ENCODE results near the gene PGLYRP2.

PGLYRP2 gene

DNA sequence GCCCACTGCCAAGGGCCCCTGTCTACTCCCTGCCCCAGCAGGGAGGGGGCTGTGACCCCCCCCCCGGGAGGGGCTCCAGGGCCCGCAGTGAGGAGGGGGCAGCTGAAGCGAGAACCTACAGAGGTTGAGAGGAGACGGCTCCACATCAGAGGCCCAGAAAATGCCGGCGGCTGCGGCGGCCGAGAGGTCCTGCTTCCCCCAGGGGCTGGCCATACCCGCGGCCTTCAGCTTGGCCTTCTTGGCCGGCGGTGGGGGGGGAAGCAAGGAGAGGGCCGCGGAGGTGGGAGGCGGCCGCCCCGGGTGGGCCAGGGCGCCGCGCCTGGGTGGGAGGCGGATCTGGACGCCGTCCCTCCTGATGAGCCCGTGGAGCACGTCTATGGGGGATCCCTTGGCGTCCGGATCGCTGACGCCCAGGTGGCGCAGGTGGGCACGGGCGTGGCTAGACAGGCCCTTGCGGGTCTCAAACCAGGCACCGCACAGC, 51.3 kb downstream of the PGLYRP2 start:
- no peak for DNase-seq (ENCODE audit: low read depth)
- no peak overlapping the region for H3K4me3 ChIP-seq (ENCODE audit: low read depth, low read length)
- TF ChIP-seq, protein P1, sequence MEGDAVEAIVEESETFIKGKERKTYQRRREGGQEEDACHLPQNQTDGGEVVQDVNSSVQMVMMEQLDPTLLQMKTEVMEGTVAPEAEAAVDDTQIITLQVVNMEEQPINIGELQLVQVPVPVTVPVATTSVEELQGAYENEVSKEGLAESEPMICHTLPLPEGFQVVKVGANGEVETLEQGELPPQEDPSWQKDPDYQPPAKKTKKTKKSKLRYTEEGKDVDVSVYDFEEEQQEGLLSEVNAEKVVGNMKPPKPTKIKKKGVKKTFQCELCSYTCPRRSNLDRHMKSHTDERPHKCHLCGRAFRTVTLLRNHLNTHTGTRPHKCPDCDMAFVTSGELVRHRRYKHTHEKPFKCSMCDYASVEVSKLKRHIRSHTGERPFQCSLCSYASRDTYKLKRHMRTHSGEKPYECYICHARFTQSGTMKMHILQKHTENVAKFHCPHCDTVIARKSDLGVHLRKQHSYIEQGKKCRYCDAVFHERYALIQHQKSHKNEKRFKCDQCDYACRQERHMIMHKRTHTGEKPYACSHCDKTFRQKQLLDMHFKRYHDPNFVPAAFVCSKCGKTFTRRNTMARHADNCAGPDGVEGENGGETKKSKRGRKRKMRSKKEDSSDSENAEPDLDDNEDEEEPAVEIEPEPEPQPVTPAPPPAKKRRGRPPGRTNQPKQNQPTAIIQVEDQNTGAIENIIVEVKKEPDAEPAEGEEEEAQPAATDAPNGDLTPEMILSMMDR (IDR thresholded peaks at IDR 0.05; ENCODE audit: low read depth, low read length, missing control alignments), result no peak

DNA sequence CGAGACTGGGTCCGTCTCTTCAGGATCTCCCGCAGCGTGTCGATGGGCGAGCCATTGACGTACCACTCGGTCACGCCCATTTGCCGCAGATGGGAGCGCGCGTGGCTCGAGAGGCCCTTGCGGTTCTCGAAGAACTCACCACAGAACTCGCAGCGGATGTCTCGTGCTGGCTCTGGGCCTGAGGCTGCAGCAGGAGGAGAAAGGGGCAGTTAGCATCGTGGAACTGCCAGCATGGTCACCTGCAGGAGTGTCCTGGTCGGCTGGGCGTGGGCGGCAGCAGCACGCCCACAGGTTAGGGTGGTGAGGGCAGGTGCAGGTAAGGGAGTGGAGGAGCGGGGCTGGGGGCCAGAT, 52.0 kb downstream of the PGLYRP2 start:
- no peak for DNase-seq (ENCODE audit: low read depth)
- TF ChIP-seq, protein P1 (IDR thresholded peaks at IDR 0.05; ENCODE audit: low read depth, low read length, missing control alignments), result no peak
- no peak overlapping the region for H3K4me3 ChIP-seq (ENCODE audit: low read depth, low read length)

DNA sequence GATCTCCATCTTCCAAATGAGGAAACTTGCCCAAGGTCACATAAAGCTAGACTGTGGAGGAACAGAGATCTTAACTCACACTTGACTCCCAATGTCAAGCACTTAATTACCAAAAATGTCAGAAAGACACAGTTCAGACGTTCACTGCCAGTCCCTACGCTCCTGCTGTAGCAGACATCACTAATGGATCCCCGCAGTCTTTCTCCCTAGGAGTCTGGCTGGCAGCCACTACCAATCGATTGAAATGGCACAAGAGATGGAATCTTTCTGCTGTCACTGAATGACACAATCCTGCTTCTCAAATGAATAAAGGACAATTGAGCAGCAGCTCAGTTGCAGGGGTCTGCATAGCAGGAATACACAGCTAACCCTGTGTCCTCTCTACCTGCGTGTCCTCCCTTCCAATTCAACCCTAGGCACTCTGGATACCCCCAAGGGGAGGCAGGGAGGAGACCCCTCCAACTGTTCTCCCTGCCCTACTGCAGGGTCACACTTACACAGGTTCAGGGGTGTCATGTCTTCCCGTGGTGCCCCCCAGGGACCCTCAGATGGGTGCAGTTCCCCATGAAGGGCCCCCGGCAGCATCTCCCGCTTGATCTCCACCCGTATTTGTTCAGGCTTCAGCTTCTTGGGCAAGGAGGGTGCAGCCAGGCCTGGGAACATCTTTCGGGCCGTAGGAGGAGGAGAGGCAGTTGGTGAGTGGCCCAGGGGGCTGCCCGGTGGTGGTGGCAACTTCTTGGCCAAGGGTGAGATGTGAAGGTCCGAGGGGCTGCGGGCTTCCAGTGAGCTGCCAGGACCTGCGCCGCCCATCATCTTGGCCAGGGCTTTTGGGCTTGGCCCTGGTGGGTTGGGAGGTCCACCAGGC, 52.6 kb downstream of the PGLYRP2 start:
- H3K4me3 ChIP-seq (ENCODE audit: low read depth, low read length), result no peak overlapping the region
- no peak for DNase-seq (ENCODE audit: low read depth)
- TF ChIP-seq, protein P1 (IDR thresholded peaks at IDR 0.05; ENCODE audit: low read depth, low read length, missing control alignments), result no peak

DNA sequence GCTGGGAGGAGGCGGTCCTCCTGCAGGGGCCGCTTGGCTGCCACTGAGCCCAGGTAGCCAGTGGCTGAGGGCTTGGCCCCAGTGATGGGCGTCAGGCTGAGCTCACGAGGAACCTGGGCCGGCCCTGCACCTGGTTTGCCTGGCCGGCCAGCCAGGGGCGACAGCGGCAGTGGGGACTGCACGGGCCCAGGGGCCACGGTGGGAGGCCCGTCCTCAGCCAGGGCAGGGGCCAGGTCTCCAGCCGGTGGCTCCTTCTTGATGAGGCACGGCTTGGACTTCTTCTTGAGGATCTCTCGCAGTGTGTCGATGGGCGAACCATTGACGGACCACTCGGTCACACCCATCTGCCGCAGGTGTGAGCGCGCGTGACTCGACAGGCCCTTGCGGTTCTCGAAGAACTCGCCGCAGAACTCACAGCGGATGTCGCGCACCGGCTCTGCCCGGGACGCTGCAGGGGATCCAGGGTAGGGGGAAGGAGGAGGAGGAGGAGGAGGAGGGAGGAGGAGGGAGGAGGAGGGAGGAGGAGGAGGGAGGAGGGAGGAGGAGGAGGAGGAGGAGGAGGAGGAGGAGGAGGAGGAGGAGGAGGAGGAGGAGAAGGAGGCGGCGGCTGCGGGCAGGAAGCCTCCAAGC, 53.9 kb downstream of the PGLYRP2 start:
- no peak for DNase-seq (ENCODE audit: low read depth)
- TF ChIP-seq, protein P1 (IDR thresholded peaks at IDR 0.05; ENCODE audit: low read depth, low read length, missing control alignments), result no peak
- H3K4me3 ChIP-seq (ENCODE audit: low read depth, low read length), result no peak overlapping the region

DNA sequence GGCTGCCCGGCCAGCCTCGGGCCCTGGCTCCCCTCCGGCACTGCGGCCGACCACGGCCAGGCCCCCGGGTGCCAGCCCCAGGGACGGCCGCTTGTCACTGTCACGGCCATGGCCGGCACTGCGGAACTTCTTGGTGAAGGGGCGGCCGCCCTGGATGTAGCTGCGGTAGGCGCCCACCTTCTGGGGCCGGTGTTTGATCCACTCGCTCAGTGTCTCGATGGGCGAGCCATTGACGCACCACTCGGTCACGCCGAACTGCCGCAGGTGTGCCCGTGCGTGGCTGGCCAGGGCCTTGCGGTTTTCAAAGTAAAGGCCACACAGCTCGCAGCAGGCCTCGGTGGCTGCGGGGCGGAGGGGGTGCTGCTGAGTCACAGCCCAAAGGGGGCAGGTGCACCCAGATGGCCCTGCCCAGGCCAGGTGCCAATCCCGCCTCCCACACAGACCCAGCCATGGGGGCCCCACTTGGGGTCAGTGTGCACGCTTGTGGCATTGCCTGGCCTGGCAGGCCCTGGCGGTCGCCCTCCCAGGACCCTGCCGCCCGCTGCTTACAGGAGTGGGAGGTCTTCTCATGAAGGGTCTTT, 54.5 kb downstream of the PGLYRP2 start:
- TF ChIP-seq, protein P1 (IDR thresholded peaks at IDR 0.05; ENCODE audit: low read depth, low read length, missing control alignments), result no peak
- H3K4me3 ChIP-seq (ENCODE audit: low read depth, low read length), result no peak overlapping the region
- DNase-seq (ENCODE audit: low read depth), result no peak

DNA sequence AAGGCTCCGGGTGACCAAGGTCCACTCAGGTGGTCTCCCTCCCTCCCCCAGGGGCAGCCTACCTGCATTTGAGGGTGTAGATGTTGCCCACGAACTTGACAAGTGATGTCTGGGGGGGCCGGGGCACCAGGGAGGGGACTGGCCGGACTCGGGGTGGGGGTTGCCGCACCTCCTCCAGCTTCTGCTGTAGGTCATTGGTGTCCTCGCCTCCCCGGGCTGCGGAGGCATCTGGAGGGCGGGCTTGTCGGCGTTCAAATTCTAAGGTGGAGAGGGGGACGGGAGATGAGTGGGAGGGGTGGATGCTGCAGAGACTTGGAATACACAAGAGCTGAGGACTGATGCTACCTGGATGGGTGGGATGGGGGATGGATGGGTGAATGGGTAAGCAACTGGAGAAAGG, 55.2 kb downstream of the PGLYRP2 start:
- TF ChIP-seq, protein P1 (IDR thresholded peaks at IDR 0.05; ENCODE audit: low read depth, low read length, missing control alignments), result no peak
- no peak overlapping the region for H3K4me3 ChIP-seq (ENCODE audit: low read depth, low read length)
- DNase-seq (ENCODE audit: low read depth), result no peak
